SK-MEL-5 (cell line): ENCODE results near the gene OR9A2. TPM values are rescaled to one million over a fixed set of nuclear protein-coding genes. Genes with fewer than 3 reads are reported as not detected.
"Not testable (repeated sequence)": the region's sequence is repeated elsewhere in the genome, so short reads cannot be mapped to it uniquely, and the experiment has no call there.

Experiments used
- DNase-seq: peaks from one replicate; pipeline ENCODE4 v3.0.0-alpha.2; 2016; ENCODE audit warnings: low read depth, low spot score
- in situ Hi-C: cut with HindIII; loops from 2 replicates; pipeline ENCODE4 v1.10.0; 2016; ENCODE audit warnings: low sequenced_read_pairs, high pct_unique_total_duplicates, low pct_unique_long_range_greater_than_20kb
- total RNA-seq: library from RNA; depleted of rRNA; stranded (reverse); fragments of >200 nt; shearing (Covaris generic); gene quantifications from 2 replicates; pipeline ENCODE4 v1.2.3, GENCODE V29; 2014; rRNA removed

Gene OR9A2
- total RNA-seq, 1 experiment from 2014 or later = not detected

DNA sequence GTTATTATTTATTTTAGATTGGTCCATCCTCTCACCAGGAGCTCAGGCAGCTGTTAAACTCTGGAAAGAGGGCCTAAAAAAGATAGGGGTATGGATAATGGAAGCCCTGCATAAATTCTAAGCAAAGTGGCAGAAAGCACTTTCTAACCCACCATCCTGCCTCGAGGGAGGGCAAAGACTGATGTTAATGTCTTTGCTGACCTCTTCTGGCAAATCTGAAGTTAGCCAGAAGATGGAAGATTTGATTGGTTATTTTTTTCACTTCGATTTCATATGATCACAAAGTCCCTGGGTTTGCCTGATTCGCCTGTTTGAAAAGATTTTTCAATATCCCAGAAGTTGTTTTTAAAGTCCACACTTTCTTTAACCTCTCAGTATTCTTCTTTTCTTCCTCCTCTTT is 24.8 kb downstream of the OR9A2 start:
- peak; percentile 65 for DNase-seq
- in situ Hi-C loops = loop anchor here (25.0 kb wide), 1 partner anchor 210 kb away; the partner anchor contains the start of gene TAS2R40

GRCh38 chr7:143000648-143001047 is 26.3 kb downstream of the OR9A2 start:
- in situ Hi-C loops = loop anchor here (25.0 kb wide), 1 partner anchor 212 kb away; the partner anchor contains the start of gene TAS2R40
- no peak for DNase-seq

DNA sequence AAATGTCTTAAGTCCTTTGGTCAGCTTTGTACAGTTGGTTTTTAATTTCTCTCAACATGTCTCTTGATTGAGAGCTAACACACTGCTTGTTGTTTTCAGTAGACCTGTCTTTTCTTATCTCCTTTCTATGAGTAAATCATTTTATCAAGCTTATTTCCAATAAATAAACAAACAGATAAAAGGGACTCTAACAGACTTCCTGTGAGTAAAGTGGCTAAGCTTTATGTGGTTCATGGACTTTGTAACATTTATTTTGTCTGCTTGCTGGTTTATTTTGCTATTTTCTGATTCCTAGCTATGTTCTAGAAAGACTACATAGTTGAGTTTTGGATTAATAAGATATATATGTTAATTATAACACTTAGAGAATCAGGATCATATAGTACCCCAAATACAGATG is 27.1 kb downstream of the OR9A2 start:
- in situ Hi-C loops = loop anchor here (25.0 kb wide), 1 partner anchor 213 kb away; the partner anchor contains the start of gene TAS2R40
- DNase-seq = no peak

DNA sequence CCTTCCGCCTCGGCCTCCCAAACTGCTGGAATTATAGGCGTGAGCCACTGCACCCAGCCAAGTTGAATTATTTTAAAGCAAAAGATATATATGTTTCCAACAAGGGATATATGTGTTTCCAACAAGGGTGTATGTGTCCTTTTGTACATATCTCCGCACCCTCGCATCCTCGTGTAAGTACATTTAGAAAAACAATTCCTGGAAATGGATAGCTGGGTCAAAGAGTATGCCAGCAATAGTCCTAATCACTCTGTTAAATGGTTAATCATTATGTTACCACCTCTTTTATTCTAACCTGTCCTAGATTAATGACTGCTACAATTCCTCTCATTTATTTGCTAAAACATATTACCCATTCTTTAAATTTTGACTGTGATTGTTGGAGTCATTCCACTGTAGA is 28.0 kb downstream of the OR9A2 start:
- DNase-seq = no peak
- in situ Hi-C loops = no loop called here

- in situ Hi-C loops = no loop called here
- no peak for DNase-seq
These were observed 29.4 kb downstream of the OR9A2 start for GRCh38 chr7:142997456-142997989.

- no peak for DNase-seq
These were observed 34.5 kb downstream of the OR9A2 start for GRCh38 chr7:142992427-142992826.

GRCh38 chr7:142984297-142984696 is 42.6 kb downstream of the OR9A2 start:
- in situ Hi-C loops = no loop called here
- no peak for DNase-seq

More at GRCh38 chr7:142992427-142992826, 34.5 kb downstream of the OR9A2 start:
- in situ Hi-C loops = no loop called here

- in situ Hi-C loops = no loop called here
- DNase-seq = no peak
These were observed 43.1 kb downstream of the OR9A2 start for GRCh38 chr7:142983825-142984224.

GRCh38 chr7:142978402-142978801 is 48.5 kb downstream of the OR9A2 start:
- DNase-seq, in situ Hi-C loops: not testable (repeated sequence)

Other genes starting within 250 kb of the OR9A2 start
- gene EPHB6, start 172.1 kb downstream of the OR9A2 start, total RNA-seq = 0.48 and 0.59 TPM in 2 replicates
- gene TRPV6, start 141.4 kb downstream of the OR9A2 start, total RNA-seq = 0.11 TPM in 1 of 2 replicates, not detected in the other
- gene TRPV5, start 93.4 kb downstream of the OR9A2 start, total RNA-seq = not detected in 2 replicates
- not detected in 2 replicates for gene LLCFC1, start 87.6 kb downstream of the OR9A2 start, total RNA-seq
- 2.2 TPM in 1 of 2 replicates, not detected in the other for gene KEL, start 64.8 kb downstream of the OR9A2 start, total RNA-seq
- not detected in 2 replicates for gene OR6V1, start 25.2 kb upstream of the OR9A2 start, total RNA-seq
- not detected in 2 replicates for gene PIP, start 104.9 kb upstream of the OR9A2 start, total RNA-seq
- gene TAS2R39, start 156.3 kb upstream of the OR9A2 start, total RNA-seq = not detected in 2 replicates
- gene TAS2R40, start 194.9 kb upstream of the OR9A2 start, total RNA-seq = not detected in 2 replicates
- 144 and 161 TPM in 2 replicates for gene GSTK1, start 236.3 kb upstream of the OR9A2 start, total RNA-seq